Measurements from ENCODE around the gene ITPRID2.

DNA sequence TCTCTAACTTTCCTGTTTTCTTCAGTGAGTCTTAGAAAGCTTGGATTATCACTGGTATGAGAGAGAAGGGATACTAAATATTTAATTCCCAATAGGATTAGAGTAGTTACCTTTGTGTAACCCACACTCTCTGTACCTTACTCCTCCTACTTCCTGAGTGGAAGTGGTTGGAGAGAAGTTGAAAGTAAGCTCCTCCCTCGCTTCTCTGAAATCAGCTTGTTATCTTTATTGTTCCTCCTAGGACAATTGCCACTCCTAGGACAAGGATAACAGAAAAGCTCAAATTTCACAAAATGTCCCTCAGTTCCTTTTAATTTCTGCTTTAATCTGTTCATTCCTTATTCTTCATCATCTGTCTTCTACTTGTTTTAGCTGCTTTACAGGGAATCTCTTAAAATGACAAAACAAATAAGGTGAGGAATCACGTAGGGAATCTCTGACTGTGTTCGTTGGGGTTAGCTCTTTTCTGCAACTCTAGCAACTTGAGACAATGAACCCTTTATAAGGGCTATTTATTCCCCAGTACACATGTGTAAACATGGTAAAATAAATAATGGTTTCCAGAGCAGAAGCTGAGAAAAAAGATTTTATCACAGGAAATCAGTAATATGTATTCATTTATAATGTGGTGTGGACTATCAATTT lies 8.6 kb downstream of the ITPRID2 start:
- TF ChIP-seq TCF7 (IDR thresholded peaks at IDR 0.05; ENCODE audit: low read depth) (no peak), ZBTB20 (CRISPR knock-in tag; IDR thresholded peaks at IDR 0.05; ENCODE audit: borderline replicate concordance, low read depth) (no peak), ZFP36L2 (CRISPR knock-in tag; IDR thresholded peaks at IDR 0.05) (no peak), POLR2A (IDR thresholded peaks at IDR 0.05; ENCODE audit: insufficient read depth in 1 of 2, low read depth in 2 of 2, low read length in 2 of 2) (no peak), DNMT3B (CRISPR knock-in tag; conservative IDR thresholded peaks at IDR 0.05) (no peak), PATZ1 (CRISPR knock-in tag; IDR thresholded peaks at IDR 0.05) (no peak), CTCF (CRISPR knock-in tag; IDR thresholded peaks at IDR 0.05) (no peak), NFE2L1 (CRISPR knock-in tag; IDR thresholded peaks at IDR 0.05; ENCODE audit: borderline replicate concordance) (no peak), NFE2 (CRISPR knock-in tag; IDR thresholded peaks at IDR 0.05) (no peak)
- TF ChIP-seq, protein P1, sequence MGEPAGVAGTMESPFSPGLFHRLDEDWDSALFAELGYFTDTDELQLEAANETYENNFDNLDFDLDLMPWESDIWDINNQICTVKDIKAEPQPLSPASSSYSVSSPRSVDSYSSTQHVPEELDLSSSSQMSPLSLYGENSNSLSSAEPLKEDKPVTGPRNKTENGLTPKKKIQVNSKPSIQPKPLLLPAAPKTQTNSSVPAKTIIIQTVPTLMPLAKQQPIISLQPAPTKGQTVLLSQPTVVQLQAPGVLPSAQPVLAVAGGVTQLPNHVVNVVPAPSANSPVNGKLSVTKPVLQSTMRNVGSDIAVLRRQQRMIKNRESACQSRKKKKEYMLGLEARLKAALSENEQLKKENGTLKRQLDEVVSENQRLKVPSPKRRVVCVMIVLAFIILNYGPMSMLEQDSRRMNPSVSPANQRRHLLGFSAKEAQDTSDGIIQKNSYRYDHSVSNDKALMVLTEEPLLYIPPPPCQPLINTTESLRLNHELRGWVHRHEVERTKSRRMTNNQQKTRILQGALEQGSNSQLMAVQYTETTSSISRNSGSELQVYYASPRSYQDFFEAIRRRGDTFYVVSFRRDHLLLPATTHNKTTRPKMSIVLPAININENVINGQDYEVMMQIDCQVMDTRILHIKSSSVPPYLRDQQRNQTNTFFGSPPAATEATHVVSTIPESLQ (CRISPR knock-in tag; conservative IDR thresholded peaks at IDR 0.05): no peak
